NCI-H345 treated with DMSO at 0.1 percent for 48 hours (cell line): ENCODE measurements around the gene LIPN.

Experiments
- DNase-seq: peaks from one replicate; lab custom pipeline; 2025; ENCODE audit not compliant: unreplicated experiment; lab: John Stamatoyannopoulos, UW

LIPN gene

GRCh38 chr10:88783724-88784123, 23.9 kb downstream of the LIPN start:
- DNase-seq, result no peak

- no peak for DNase-seq
These were observed 26.4 kb downstream of the LIPN start for GRCh38 chr10:88786032-88786770.

GRCh38 chr10:88787463-88787862, 27.6 kb downstream of the LIPN start:
- no peak for DNase-seq

- no peak for DNase-seq
These were observed 29.1 kb downstream of the LIPN start for GRCh38 chr10:88788924-88789323.

GRCh38 chr10:88791924-88792323, 32.1 kb downstream of the LIPN start:
- no peak for DNase-seq

- DNase-seq, result no peak
These were observed 32.8 kb downstream of the LIPN start for GRCh38 chr10:88792661-88793060.

- DNase-seq, result no peak
These were observed 34.0 kb downstream of the LIPN start for GRCh38 chr10:88793712-88794299.

GRCh38 chr10:88794731-88795130, 34.9 kb downstream of the LIPN start:
- DNase-seq, result no peak

GRCh38 chr10:88800152-88801125, 40.6 kb downstream of the LIPN start:
- DNase-seq, result no peak

GRCh38 chr10:88802523-88803285, 42.9 kb downstream of the LIPN start, which contains the start of gene LIPM:
Gene LIPM, plus strand, starts transcription at chr10:88802730. Its CDS starts 167 bp downstream, at chr10:88802897.
- no peak for DNase-seq

- no peak for DNase-seq
These were observed 43.8 kb downstream of the LIPN start for GRCh38 chr10:88803641-88804040.

- DNase-seq, result no peak
These were observed 44.4 kb downstream of the LIPN start for GRCh38 chr10:88804083-88804812.

GRCh38 chr10:88805361-88805760, 45.5 kb downstream of the LIPN start:
- no peak for DNase-seq

GRCh38 chr10:88805924-88806323, 46.1 kb downstream of the LIPN start:
- no peak for DNase-seq

GRCh38 chr10:88809621-88810020, 49.8 kb downstream of the LIPN start:
- DNase-seq, result no peak

- DNase-seq, result peak; percentile 5
These were observed 50.6 kb downstream of the LIPN start for GRCh38 chr10:88810196-88810961.

GRCh38 chr10:88813200-88813599, 53.4 kb downstream of the LIPN start:
- DNase-seq, result no peak

- DNase-seq, result no peak
These were observed 59.5 kb downstream of the LIPN start for GRCh38 chr10:88819290-88819689.

GRCh38 chr10:88820748-88821401, 61.1 kb downstream of the LIPN start:
- no peak for DNase-seq
